ENCODE data around the gene WDR74. TPM values are rescaled to one million over a fixed set of nuclear protein-coding genes. Genes with fewer than 3 reads are reported as not detected.

The WDR74 gene
- total RNA-seq, 1 donor from 2014 or later = 53.5 TPM

DNA sequence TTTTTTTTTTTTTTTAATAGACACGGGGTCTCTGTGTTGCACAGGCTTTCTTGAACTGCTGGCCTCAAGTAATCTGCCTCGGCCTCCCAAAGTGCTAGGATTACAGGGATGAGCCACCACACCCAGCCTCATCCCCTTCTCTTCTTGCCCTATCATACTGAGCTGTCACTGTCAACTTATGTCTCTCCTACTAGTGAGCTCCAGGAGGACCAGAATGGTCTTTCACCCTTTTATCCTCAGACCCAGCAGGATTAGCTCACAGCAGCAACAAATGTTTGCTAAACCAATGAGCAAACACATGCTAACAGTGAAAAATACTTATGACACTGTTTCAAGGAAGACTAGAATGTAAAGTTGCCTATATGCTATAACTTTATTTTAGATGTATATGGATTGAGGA lies 27.7 kb downstream of the WDR74 start:
- Histone ChIP-seq H2AFZ (ENCODE audit: low read depth, low read length) (no peak overlapping the region), H3K27me3 (ENCODE audit: insufficient read depth, low read length) (no peaks in the 10 kb centered on the region), H3K9me3 (ENCODE audit: insufficient read depth, low read depth, low read length) (no peaks in the 10 kb centered on the region), H3K4me3 (ENCODE audit: insufficient read depth, low read depth, low read length) (no peak overlapping the region), H3K27ac (ENCODE audit: low read depth, low read length) (no peak overlapping the region), H3K4me1 (ENCODE audit: insufficient read depth, low read length) (peaks cover 3% of the 10 kb centered on the region), H3K36me3 (ENCODE audit: insufficient read depth, low read length) (peaks cover 5% of the 10 kb centered on the region), H3K9ac (ENCODE audit: low read length) (no peak overlapping the region), H4K20me1 (ENCODE audit: insufficient read depth, low read length) (no peaks in the 10 kb centered on the region), H3K79me2 (ENCODE audit: insufficient read depth, low read length) (no peaks in the 10 kb centered on the region), H3K4me2 (ENCODE audit: low read length) (no peak overlapping the region)
- Mint-ChIP-seq H3K4me1 (ENCODE audit: low read depth, unreplicated experiment) (peaks cover 7% of the 10 kb centered on the region), H3K36me3 (ENCODE audit: low read depth, unreplicated experiment) (peaks cover 11% of the 10 kb centered on the region), H3K27me3 (ENCODE audit: low read depth, unreplicated experiment) (no peaks in the 10 kb centered on the region), H3K27ac (ENCODE audit: unreplicated experiment) (no peak overlapping the region), H3K9me3 (ENCODE audit: unreplicated experiment) (no peaks in the 10 kb centered on the region), H3K4me3 (ENCODE audit: unreplicated experiment) (no peak overlapping the region)
- TF ChIP-seq EZH2 (IDR thresholded peaks at IDR 0.05; ENCODE audit: insufficient read depth, low read length) (no peak), CTCF (IDR thresholded peaks at IDR 0.05; ENCODE audit: insufficient read depth, low read depth, low read length) (no peak)
- DNase-seq (ENCODE audit: low read depth) = no peak
- FAIRE-seq = no peak

GRCh38 chr11:62810748-62811147 lies 28.6 kb downstream of the WDR74 start:
- Histone ChIP-seq H3K4me2 (ENCODE audit: low read length) (no peak overlapping the region), H2AFZ (ENCODE audit: low read depth, low read length) (no peak overlapping the region), H3K4me3 (ENCODE audit: insufficient read depth, low read depth, low read length) (no peak overlapping the region), H3K9me3 (ENCODE audit: insufficient read depth, low read depth, low read length) (no peaks in the 10 kb centered on the region), H3K79me2 (ENCODE audit: insufficient read depth, low read length) (no peaks in the 10 kb centered on the region), H3K36me3 (ENCODE audit: insufficient read depth, low read length) (peaks cover 3% of the 10 kb centered on the region), H3K27me3 (ENCODE audit: insufficient read depth, low read length) (no peaks in the 10 kb centered on the region), H3K27ac (ENCODE audit: low read depth, low read length) (no peak overlapping the region), H3K4me1 (ENCODE audit: insufficient read depth, low read length) (peaks cover 12% of the 10 kb centered on the region), H4K20me1 (ENCODE audit: insufficient read depth, low read length) (no peaks in the 10 kb centered on the region), H3K9ac (ENCODE audit: low read length) (no peak overlapping the region)
- Mint-ChIP-seq H3K36me3 (ENCODE audit: low read depth, unreplicated experiment) (peaks cover 14% of the 10 kb centered on the region), H3K4me3 (ENCODE audit: unreplicated experiment) (peak overlapping the region; percentile 25), H3K4me1 (ENCODE audit: low read depth, unreplicated experiment) (peaks cover 15% of the 10 kb centered on the region), H3K27ac (ENCODE audit: unreplicated experiment) (no peak overlapping the region), H3K27me3 (ENCODE audit: low read depth, unreplicated experiment) (no peaks in the 10 kb centered on the region), H3K9me3 (ENCODE audit: unreplicated experiment) (no peaks in the 10 kb centered on the region)
- TF ChIP-seq CTCF (IDR thresholded peaks at IDR 0.05; ENCODE audit: insufficient read depth, low read depth, low read length) = no peak
- no peak for TF ChIP-seq EZH2 (IDR thresholded peaks at IDR 0.05; ENCODE audit: insufficient read depth, low read length)
- no peak for FAIRE-seq
- no peak for DNase-seq (ENCODE audit: low read depth)

- Histone ChIP-seq H3K36me3 (ENCODE audit: insufficient read depth, low read length) (peaks cover 4% of the 10 kb centered on the region), H3K4me3 (ENCODE audit: insufficient read depth, low read depth, low read length) (no peak overlapping the region), H3K4me1 (ENCODE audit: insufficient read depth, low read length) (peaks cover 21% of the 10 kb centered on the region), H3K27me3 (ENCODE audit: insufficient read depth, low read length) (no peaks in the 10 kb centered on the region), H3K4me2 (ENCODE audit: low read length) (peak overlapping the region; percentile 90), H3K79me2 (ENCODE audit: insufficient read depth, low read length) (peaks cover 33% of the 10 kb centered on the region), H3K9ac (ENCODE audit: low read length) (peak overlapping the region; percentile 96), H4K20me1 (ENCODE audit: insufficient read depth, low read length) (peaks cover 31% of the 10 kb centered on the region), H3K27ac (ENCODE audit: low read depth, low read length) (no peak overlapping the region), H3K9me3 (ENCODE audit: insufficient read depth, low read depth, low read length) (no peaks in the 10 kb centered on the region), H2AFZ (ENCODE audit: low read depth, low read length) (no peak overlapping the region)
- peaks cover 24% of the 10 kb centered on the region for H3K4me1 Mint-ChIP-seq (ENCODE audit: low read depth, unreplicated experiment)
- H3K27ac Mint-ChIP-seq (ENCODE audit: unreplicated experiment) = peak overlapping the region; percentile 92
- H3K4me3 Mint-ChIP-seq (ENCODE audit: unreplicated experiment) = peak overlapping the region; percentile 98
- H3K36me3 Mint-ChIP-seq (ENCODE audit: low read depth, unreplicated experiment) = peaks cover 20% of the 10 kb centered on the region
- H3K9me3 Mint-ChIP-seq (ENCODE audit: unreplicated experiment) = no peaks in the 10 kb centered on the region
- no peaks in the 10 kb centered on the region for H3K27me3 Mint-ChIP-seq (ENCODE audit: low read depth, unreplicated experiment)
- no peak for TF ChIP-seq EZH2 (IDR thresholded peaks at IDR 0.05; ENCODE audit: insufficient read depth, low read length)
- TF ChIP-seq CTCF (IDR thresholded peaks at IDR 0.05; ENCODE audit: insufficient read depth, low read depth, low read length) = no peak
- DNase-seq (ENCODE audit: low read depth) (peak; percentile 14), FAIRE-seq (no peak)
These were observed 32.7 kb downstream of the WDR74 start for GRCh38 chr11:62806611-62807121.

All from astrocyte (in vitro differentiated cells and primary cell).